HG02759 (cell line): ENCODE measurements around the gene DPP10.
"Not testable (repeated sequence)": the region's sequence is repeated elsewhere in the genome, so short reads cannot be mapped to it uniquely, and the experiment has no call there.

ENCODE experiments used
- ATAC-seq: cut with Tn5 transposase; IDR thresholded peaks from one replicate; pipeline ENCODE4 v1.9.1; 2021; ENCODE audit warnings: mild to moderate bottlenecking, moderate library complexity; ENCODE audit not compliant: unreplicated experiment

DPP10 gene

DNA sequence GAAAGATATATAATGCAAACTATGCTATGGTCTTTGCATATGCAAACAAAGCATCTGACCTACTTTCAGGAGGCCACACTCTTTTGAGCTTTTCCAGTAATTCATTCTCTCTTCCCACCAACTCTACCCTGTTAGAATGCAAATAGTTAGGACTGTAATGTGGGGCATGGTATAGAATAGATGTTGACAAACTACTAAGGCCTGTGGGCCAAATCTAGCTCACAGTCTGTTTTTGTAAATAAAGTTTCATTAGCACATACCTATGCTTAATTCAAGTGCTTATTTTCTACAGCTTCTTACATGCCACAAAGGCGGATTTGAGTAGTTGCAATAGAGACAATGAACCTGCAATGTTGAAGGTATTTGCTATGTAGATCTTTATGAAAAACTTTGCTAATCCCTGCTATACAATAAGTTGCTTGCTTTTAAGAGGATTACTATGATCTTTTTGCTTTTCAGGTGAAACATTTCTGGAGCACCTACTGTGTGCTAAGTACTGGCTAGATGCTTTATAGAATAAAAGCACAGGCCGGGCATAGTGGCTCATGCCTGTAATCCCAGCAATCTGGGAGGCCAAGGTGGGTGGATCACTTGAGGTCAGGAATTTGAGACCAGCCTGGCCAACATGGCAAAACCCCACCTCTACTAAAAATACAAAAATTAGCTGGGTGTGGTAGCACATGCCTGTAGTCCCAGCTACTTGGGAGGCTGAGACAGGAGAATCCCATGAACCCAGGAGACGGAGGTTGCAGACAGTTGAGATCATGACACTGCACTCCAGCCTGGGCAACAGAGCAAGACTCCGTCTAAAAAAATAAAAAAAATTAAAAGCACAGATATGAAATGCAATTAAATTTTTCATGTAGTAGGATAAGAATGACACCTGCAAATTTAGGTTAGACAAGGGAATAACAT, 267.8 kb downstream of the DPP10 start:
- ATAC-seq: no peak

DNA sequence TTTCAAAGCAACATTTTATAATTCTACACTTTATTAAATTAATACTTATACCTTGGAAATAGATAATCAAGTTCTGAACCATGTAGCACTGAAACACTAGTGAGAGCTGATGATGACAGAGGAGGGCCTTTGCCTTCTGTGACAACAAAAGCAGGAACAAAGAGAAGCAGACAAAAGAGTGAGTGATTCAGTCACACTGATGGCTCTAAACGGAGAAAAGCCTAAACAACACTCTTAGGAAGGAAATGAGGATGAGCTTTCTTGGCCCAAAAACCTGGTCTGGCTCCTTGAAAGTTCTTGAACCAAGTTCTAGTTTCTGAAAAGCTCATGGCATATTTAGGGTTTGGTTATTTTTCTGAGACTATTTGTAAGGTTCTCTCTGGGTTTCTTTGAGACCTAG, 271.9 kb downstream of the DPP10 start:
- no peak for ATAC-seq

GRCh38 chr2:114717049-114717448, 274.6 kb downstream of the DPP10 start:
- no peak for ATAC-seq

DNA sequence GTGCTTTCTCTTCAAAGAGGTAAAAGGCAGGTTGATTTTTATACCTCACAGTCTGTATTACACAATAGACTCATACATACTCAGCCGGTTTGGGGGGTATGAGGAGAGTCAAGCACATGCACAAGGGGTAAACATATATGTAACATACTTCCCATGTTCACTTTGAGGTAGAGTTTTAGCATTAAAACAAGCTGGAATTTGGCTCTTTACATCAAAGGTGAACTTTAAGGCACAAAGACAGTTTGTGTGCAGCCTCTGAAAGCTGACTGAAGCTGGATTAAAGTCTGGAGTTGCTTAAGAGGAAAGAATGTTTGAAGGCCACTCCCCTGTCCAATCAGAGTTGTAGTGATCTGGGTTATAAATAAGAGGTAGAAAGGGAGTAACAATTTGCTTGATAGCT, 282.0 kb downstream of the DPP10 start:
- no peak for ATAC-seq

DNA sequence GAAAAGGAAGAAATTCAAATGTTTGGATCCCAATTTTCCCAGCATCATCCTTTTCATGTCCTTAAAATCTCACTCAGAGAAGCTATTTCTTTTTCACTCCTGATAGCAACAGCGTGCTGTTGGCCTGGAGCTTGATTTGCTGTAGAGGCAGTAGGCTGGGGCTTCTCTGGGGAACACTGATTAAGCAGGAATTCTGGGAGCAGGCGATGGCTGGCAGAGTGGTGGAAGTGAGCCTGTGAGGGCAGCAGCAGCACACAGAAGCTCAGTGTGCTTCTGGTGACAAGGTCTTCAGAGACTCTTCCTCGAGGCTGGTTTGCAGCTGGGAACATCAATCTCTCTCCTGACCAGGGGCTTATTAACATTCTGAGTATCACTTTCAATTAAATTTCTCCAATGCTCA, 284.6 kb downstream of the DPP10 start:
- no peak for ATAC-seq

DNA sequence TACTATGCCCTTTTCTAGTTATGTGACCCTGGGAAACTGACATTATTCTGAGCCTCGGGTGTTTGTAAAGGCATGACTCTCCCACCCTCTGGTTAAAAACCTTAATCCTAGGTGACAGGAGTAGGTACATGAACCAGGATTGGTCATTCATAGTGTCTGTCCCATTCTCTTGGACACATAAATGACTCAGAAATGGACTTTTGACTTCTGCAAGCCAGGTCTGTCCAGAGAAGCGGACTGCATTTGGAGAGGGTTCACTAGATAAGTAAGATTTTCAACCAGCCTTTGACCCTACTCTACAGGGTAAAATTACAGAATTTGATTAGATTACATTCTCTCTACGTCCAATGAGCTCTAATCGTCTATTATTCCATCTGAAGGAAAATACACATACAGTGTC, 285.9 kb downstream of the DPP10 start:
- no peak for ATAC-seq

DNA sequence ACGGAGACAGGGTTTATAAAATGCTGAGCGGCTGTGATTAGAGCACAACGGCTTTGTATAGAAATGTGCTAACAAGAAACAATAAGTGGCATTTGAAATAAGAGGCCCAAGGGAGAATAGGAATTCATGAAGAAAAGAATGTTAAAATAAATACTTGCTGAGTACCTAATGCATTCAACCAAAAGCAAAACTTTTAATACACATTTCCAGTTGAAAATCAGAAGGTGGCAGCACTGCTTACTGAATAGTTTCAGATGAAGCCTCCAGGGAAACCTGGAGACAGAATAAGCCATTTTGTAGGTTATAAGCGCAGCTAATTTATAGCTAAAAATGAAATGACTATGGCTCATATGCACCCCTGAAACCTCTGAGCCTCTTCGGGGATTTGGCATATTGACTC, 286.6 kb downstream of the DPP10 start:
- ATAC-seq: no peak

DNA sequence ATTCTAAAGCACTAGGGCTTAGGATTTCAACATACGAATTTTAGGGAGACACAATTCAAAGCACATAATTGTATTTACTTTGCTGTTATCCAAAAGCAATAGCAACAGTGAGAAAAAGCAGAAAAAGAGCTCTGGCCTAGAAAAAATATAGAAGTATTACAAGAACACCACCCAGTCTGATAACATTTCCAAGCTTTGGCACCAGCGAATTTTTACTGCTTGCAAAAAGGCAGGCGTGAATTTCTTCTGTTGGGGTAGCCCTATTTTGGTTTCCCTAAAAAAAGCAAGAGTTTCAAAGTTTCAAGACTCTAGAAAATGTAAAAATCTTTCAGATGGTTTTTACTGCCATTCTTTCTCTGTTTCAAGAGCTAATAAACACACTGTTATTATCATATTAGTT, 292.7 kb downstream of the DPP10 start:
- ATAC-seq: no peak

DNA sequence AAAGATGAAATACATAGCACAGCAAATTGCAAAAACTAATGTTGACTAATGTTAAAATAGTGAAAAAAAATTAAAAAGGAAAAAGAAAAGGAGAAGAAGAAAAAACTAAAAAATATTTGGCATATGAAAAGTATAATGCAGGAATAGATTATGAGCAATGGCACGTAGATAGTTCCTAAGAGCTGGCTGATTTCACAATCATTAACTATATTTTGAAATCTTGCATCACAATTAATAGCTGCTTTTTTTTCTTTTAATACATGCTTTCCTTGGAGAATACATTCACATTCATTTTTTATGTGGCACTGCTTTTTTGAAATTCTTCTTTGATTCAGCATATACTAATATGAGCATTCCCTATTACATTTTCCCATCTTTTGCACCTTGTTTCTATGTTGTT, 299.8 kb downstream of the DPP10 start:
- no peak for ATAC-seq

DNA sequence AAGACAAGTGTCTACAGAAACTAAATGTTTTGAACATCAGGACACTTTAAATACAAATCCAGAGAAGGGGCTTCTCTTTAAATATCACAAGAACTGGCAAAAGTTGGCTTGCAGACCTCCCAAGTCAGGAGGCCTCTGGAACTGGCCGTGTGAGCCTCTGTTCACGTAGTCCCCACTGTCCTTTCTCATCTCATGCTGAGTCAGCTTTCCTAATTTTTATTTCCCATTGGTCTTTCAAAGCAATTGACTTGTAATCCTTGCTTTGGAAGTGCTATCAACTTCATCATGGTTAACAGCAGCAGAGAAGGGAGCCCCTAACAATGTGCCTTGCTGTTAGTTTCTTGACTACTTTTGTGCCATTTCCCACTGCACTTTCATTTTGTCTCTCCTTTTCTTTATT, 303.3 kb downstream of the DPP10 start:
- ATAC-seq: no peak

GRCh38 chr2:114748175-114748574, 305.7 kb downstream of the DPP10 start:
- not testable (repeated sequence) for ATAC-seq

GRCh38 chr2:114752425-114752824, 310.0 kb downstream of the DPP10 start:
- ATAC-seq: no peak

- no peak for ATAC-seq
Observed at GRCh38 chr2:114753145-114753544, 310.7 kb downstream of the DPP10 start.

DNA sequence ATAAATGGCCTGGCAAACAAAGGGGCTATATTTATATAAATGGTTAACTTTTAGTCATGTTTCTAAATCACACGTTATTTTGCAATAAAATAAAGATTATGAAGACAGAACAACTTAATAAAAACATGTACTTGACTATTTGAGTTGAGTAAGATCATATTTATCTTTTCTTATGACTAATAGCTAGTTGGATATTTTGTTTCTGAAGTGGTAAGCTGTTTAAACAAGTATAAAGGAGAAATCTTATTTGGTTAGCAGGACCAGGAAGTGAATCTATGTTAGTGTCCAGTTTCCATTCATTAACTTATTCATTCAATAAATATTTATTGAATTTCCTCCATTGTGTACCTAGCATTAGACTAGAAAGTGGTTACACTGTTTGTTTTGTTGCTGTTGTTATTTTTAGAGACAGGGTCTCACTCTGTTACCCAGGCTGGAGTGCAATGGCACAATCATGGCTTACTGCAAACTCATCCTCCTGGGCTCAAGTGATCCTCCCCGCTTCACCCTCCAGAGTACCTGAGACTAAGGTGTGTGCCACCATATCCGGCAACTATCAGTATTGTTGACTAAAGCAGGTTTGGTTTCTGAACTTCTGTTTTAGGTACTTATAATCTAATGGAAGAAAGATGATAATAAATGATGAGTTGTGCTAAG, 312.6 kb downstream of the DPP10 start:
- no peak for ATAC-seq

- ATAC-seq: no peak
Observed at GRCh38 chr2:114762376-114762775, 319.9 kb downstream of the DPP10 start.

- ATAC-seq: no peak
Observed at GRCh38 chr2:114762986-114763385, 320.5 kb downstream of the DPP10 start.

GRCh38 chr2:114769110-114769509, 326.7 kb downstream of the DPP10 start:
- ATAC-seq: no peak

GRCh38 chr2:114769991-114770390, 327.6 kb downstream of the DPP10 start:
- ATAC-seq: no peak

GRCh38 chr2:114784046-114784445, 341.6 kb downstream of the DPP10 start:
- ATAC-seq: no peak

- no peak for ATAC-seq
Observed at GRCh38 chr2:114784890-114785583, 342.6 kb downstream of the DPP10 start.

- no peak for ATAC-seq
Observed at GRCh38 chr2:114786901-114787300, 344.5 kb downstream of the DPP10 start.

GRCh38 chr2:114787486-114787885, 345.0 kb downstream of the DPP10 start:
- ATAC-seq: no peak
